Spinal cord (tissue), 10 donors: ENCODE results near the gene PATZ1. TPM values are rescaled to one million over a fixed set of nuclear protein-coding genes. Genes with fewer than 3 reads are reported as not detected.

Experiments used
- DNase-seq, 6 donors: peaks; one replicate each; pipeline versions ENCODE4 v3.0.0 to v3.0.0-alpha.2; 2013 to 2015; ENCODE audit warnings: low spot score in 6 of 6, low read depth in 4 of 6
- H3K27ac ChIP-seq: one replicate; pipeline ENCODE4 v1.5.1; 2013; ENCODE audit warnings: low read depth, low read length, control low read depth
- H3K27me3 ChIP-seq: one replicate; pipeline ENCODE4 v1.6.1; 2013; ENCODE audit warnings: low read length; ENCODE audit not compliant: control insufficient read depth, insufficient read depth
- H3K36me3 ChIP-seq: one replicate; pipeline ENCODE4 v1.6.1; 2013; ENCODE audit warnings: low read length; ENCODE audit not compliant: control insufficient read depth, insufficient read depth
- H3K4me1 ChIP-seq: one replicate; pipeline ENCODE4 v1.6.1; 2013; ENCODE audit warnings: low read length; ENCODE audit not compliant: control insufficient read depth, insufficient read depth
- H3K4me3 ChIP-seq: one replicate; pipeline ENCODE4 v1.5.1; 2013; ENCODE audit warnings: low read depth, low read length, control low read depth
- H3K9me3 ChIP-seq: one replicate; pipeline ENCODE4 v1.6.1; 2013; ENCODE audit warnings: low read length; ENCODE audit not compliant: control insufficient read depth, insufficient read depth
- WGBS: methylation state at CpG from one replicate; pipeline ENCODE4 v1.1.5; 2013; ENCODE audit warnings: missing lambda C conversion rate; ENCODE audit not compliant: insufficient coverage; 5-methylcytosine and 5-hydroxymethylcytosine counted together
- polyA plus RNA-seq, 2 donors: library from polyadenylated mRNA; unstranded; fragments of 120-200 nt; gene quantifications; one replicate each; pipeline ENCODE4 v1.2.1, GENCODE V29; 2013; ENCODE audit not compliant: insufficient read length in 2 of 2
- total RNA-seq, 2 donors: library from RNA; depleted of rRNA in 1 of 2; stranded (reverse); fragments of 120-200 nt in 1 of 2; fragments of >200 nt in 1 of 2; gene quantifications; one replicate each; pipeline versions ENCODE4 v1.2.3 to v1.2.4, GENCODE V29; 2013 to 2014
- donor health status: healthy.

The PATZ1 gene
- total and polyA plus RNA-seq, 4 donors: 18.6 to 62.5 (median 44.3) TPM

GRCh38 chr22:31295831-31296657 lies 50.1 kb downstream of the PATZ1 start:
- DNase-seq: no peak
- Histone ChIP-seq H3K27ac (no peak overlapping the region), H3K27me3 (no peaks in the 10 kb centered on the region), H3K4me3 (no peak overlapping the region), H3K36me3 (no peaks in the 10 kb centered on the region), H3K9me3 (no peaks in the 10 kb centered on the region), H3K4me1 (peaks cover 18% of the 10 kb centered on the region)
- WGBS: 100% methylated on average over 1 of the region's 5 CpGs

- Histone ChIP-seq H3K4me1 (peaks cover 20% of the 10 kb centered on the region), H3K4me3 (no peak overlapping the region), H3K27me3 (no peaks in the 10 kb centered on the region), H3K36me3 (no peaks in the 10 kb centered on the region), H3K27ac (no peak overlapping the region), H3K9me3 (no peaks in the 10 kb centered on the region)
- WGBS: 79% methylated on average over 2 of the region's 3 CpGs
- no peak for DNase-seq
These were observed 50.8 kb downstream of the PATZ1 start for GRCh38 chr22:31295360-31295759.

- Histone ChIP-seq H3K4me1 (peaks cover 28% of the 10 kb centered on the region), H3K27ac (peak within 1 kb of the TSS; percentile 95), H3K27me3 (no peaks in the 10 kb centered on the region), H3K36me3 (peaks cover 13% of the 10 kb centered on the region), H3K9me3 (no peaks in the 10 kb centered on the region), H3K4me3 (peak within 1 kb of the TSS; percentile 75)
- peak in 5 of 6 donors; percentile 76 to 96 (median 79) for DNase-seq
- 0% methylated on average over 9 of the region's 19 CpGs for WGBS
These were observed 53.7 kb downstream of the PATZ1 start, which contains the start of gene PIK3IP1 for GRCh38 chr22:31292236-31292989. PIK3IP1 (minus strand) TSS chr22:31292488; CDS start chr22:31292344, 144 bp downstream.

- H3K27me3 ChIP-seq: no peaks in the 10 kb centered on the region
- peak overlapping the region; percentile 95 for H3K27ac ChIP-seq
- H3K4me3 ChIP-seq: peak overlapping the region; percentile 75
- 1% methylated on average over 15 of the region's 20 CpGs for WGBS
- H3K4me1 ChIP-seq: peaks cover 28% of the 10 kb centered on the region
- H3K9me3 ChIP-seq: no peaks in the 10 kb centered on the region
- peak in 4 of 6 donors; percentile 22 to 67 (median 58) for DNase-seq
- peaks cover 15% of the 10 kb centered on the region for H3K36me3 ChIP-seq
These were observed 54.5 kb downstream of the PATZ1 start for GRCh38 chr22:31291481-31292235.

GRCh38 chr22:31290494-31291471 lies 55.4 kb downstream of the PATZ1 start:
- Histone ChIP-seq H3K4me3 (peak overlapping the region; percentile 75), H3K27ac (peak overlapping the region; percentile 95), H3K4me1 (peaks cover 28% of the 10 kb centered on the region), H3K27me3 (no peaks in the 10 kb centered on the region), H3K9me3 (no peaks in the 10 kb centered on the region), H3K36me3 (peaks cover 18% of the 10 kb centered on the region)
- under 1% methylated on average over 90 of the region's 95 CpGs for WGBS
- peak; percentile 71 to 96 (median 84) for DNase-seq

GRCh38 chr22:31289344-31289743 lies 56.8 kb downstream of the PATZ1 start:
- Histone ChIP-seq H3K27me3 (no peaks in the 10 kb centered on the region), H3K4me1 (peaks cover 36% of the 10 kb centered on the region), H3K4me3 (no peak overlapping the region), H3K36me3 (peaks cover 23% of the 10 kb centered on the region), H3K9me3 (no peaks in the 10 kb centered on the region), H3K27ac (no peak overlapping the region)
- no peak for DNase-seq
- 80% methylated on average over 11 of the region's 13 CpGs for whole genome bisulfite sequencing

- no peaks in the 10 kb centered on the region for H3K9me3 ChIP-seq
- no peak overlapping the region for H3K27ac ChIP-seq
- no peak for DNase-seq
- no peak overlapping the region for H3K4me3 ChIP-seq
- H3K36me3 ChIP-seq: peaks cover 28% of the 10 kb centered on the region
- WGBS: 77% methylated on average over 5 of the region's 5 CpGs
- H3K27me3 ChIP-seq: no peaks in the 10 kb centered on the region
- H3K4me1 ChIP-seq: peaks cover 42% of the 10 kb centered on the region
These were observed 57.5 kb downstream of the PATZ1 start for GRCh38 chr22:31288496-31289240.

- WGBS: 75% methylated on average over 2 of the region's 6 CpGs
- Histone ChIP-seq H3K27me3 (no peaks in the 10 kb centered on the region), H3K27ac (no peak overlapping the region), H3K9me3 (no peaks in the 10 kb centered on the region), H3K36me3 (peaks cover 30% of the 10 kb centered on the region), H3K4me3 (no peak overlapping the region), H3K4me1 (peaks cover 40% of the 10 kb centered on the region)
- no peak for DNase-seq
These were observed 58.2 kb downstream of the PATZ1 start for GRCh38 chr22:31287818-31288495.
